ENCODE results near the gene MYBBP1A.

Gene MYBBP1A

DNA sequence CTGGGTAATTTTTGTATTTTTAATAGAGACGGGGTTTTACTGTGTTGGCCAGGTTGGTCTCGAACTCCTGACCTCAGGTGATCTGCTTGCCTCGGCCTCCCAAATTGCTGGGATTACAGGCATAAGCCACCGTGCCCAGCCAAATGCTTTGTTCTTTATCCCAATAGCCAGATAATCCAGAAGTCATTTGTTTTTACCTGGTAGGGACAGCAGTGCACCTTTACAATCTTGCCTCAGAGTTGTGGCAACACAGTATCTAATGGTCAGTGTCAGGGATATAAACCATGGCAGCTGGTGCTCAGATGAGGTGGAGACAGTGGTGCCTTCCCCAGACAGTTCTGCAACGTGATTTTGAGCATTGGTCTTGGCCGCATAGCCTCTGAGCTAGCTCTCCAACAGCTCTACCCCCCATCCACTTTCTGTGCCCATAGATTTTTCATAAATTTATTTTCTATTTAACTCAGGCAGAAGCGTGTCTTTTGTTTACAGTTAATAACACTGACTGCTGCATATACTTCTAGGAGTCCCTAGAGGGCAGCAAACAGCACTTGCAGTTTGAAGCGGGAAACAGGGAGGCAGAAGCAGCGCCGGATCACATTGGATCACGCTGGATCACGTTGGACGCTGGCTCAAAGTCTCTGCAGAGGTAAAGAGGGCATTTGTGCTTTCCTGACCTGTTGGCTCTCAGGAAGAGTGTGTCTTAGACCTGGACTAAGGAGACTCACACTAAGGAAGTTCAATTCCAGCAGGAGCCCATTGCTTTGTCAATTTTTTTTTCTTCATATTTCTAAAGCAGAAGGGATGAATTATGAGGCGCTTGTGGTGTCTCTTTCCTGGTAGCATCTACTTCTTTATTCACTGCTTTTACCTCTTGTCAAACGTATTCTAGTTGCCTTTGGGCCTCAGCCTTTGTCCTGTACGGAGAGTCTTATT is 10.3 kb upstream of the MYBBP1A start:
- peak; percentile 68 for DNase-seq

- DNase-seq, result no peak
Measured at GRCh38 chr17:4562015-4562969, 7.1 kb upstream of the MYBBP1A start.

DNA sequence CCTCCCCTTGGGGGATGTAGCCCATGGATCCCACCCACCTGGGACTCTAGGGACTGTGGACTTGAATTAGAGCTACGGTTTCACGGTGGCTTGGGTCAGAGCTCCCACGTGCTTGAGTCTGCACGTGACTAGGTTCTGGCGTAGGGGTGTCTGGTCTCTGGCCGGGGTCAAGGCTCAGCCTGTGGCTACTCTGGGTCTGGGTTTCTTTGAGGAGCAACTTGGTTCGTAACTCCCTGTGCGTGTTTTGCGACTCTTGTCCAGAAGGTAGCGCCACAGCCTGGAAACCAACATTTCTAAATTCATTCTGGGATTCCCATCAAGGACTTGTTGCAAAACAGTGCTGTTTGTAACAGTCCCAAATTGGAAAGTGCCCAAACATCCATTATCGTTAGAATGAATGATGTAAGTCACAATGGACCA is 5.7 kb upstream of the MYBBP1A start:
- DNase-seq, result no peak

DNA sequence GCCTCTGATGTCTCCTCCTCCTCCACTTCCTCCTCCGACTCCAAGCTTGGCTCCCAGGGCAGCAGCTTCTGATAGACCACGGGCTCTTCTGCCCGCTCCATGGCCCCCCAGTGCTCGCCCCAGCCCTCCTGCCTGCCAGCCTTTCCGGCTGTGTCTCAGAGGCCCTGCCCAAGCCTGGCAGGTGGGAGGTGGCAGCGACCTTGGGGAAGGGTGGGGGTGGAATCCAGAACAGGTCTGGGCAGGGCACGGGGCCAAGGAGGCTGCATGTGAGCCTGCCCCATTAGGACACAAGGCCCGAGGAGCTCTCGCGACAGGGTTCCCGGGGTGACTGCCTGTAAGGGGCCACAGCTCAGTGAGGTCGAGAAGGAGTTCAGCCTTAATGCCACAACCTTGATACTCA is 5.2 kb upstream of the MYBBP1A start, which contains the start of gene GGT6:
GGT6 (minus strand) TSS at position 157 of the 400 bp plus-strand sequence; CDS start at position 101, 56 bp downstream.
- DNase-seq, result no peak

GRCh38 chr17:4559966-4560365 is 4.8 kb upstream of the MYBBP1A start:
- DNase-seq, result no peak

DNA sequence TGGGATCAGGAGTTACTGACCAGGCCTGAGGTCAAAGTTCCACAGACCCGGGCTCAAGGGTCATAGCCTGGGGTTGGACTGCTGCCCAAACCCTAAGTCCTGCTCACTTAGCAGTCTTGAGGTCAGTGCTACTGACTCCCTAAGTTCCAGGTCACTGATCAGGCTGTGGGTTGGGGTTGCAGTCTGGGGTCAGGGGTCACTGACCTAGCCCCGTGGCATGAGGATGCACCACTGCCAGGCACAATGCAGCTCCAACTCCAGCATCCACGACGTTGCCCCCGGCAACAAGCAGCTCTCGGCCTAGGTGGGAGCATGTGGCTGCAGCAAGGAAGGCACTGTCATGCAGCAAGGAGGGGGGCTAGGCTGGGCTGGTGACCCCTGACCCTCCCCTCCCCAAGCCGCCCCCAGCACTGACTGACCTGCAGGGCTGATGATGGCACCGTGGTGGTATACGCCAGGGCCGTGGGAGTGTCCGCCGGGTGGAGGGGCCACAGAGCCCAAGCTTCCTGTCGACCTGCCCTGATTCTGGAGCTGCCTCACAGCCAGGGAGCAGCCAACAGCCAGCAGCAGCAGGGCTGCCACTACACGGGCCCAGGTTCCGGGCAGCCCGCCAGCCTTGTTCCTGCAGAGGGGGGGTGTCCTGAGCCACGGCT is 4.1 kb upstream of the MYBBP1A start:
- no peak for DNase-seq

DNA sequence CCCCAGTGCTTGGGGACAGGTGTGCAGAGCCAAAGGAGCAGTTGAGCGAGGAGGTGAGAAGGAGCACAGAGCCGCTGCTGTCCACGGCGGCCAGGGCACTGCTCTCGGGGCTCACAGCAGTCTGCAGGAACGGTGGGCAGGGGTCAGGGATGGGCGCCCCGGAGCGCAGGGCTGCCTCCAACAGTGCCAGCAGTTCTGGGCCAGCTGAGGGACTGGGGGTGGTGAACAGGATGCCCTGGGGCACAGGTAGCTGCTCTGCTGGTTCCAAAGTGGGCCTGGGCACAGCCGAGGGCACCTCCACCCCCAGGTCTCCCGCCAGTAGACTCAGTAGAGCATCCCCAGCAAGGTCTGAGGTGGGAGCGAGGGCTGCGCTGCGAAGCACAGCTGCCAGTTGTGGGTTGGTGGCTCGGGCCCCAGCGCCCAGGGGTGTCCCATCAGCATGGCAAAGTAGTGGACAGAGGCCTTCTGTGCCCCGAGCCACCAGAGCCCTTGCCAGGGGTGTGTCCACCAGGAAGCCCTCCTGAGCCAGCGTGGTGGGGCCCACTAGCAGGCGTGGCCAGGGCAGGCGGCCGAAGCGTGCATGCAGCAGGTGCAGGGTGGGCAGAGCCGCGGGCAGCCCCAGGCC is 3.3 kb upstream of the MYBBP1A start:
- no peak for DNase-seq

DNA sequence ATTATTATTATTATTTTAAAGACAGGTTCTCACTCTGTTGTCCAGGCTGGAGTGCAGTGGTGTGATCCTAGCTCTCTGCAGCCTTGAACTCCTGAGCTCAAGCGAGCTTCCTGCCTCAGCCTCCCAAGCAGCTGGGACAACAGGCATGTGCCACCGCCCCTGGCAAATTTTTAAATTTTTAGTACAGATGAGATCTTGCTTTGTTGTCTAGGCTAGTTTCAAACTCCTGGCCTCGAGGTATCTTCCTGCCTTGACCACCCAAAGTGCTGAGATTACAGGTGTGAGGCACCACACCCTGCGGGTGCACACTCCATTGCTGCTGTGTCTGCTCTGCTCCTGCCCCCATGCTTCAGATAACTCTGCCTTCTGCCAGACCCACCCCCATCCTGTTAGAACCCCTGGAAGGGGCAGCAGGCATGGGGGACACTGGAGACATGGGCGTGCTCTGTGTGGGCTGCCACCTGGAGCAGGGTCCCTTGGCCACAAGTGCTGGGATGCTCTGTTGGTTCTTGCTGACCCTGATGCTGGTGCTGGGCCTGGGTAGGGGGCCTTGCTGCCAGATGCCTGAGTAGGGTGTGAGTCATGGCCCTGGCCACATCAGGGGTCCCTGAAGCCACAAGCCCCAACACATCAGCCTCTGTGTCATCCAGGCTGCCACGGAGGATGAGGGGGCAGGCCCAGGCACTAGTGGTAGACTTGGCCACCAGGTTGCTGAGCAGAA is 2.6 kb upstream of the MYBBP1A start:
- no peak for DNase-seq

DNA sequence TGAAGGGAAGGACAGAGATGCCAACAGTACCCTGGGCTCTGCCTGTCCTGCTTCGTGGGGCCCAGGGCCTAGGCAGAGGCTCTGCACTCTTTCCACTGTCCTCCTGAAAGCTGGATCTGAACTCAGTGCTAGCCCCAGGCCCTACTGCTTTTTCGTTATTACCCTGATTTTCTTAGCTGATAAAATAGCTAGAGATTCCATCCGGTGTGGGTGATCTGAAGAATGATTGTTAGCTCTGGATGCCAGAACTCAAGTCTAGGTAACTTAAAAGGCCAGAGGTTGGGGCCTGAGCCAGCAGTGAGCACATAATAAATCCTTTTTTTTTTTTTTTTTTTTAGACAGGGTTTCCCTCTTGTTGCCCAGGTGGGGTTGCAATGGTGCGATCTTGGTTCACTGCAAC is 1.8 kb upstream of the MYBBP1A start:
- no peak for DNase-seq

DNA sequence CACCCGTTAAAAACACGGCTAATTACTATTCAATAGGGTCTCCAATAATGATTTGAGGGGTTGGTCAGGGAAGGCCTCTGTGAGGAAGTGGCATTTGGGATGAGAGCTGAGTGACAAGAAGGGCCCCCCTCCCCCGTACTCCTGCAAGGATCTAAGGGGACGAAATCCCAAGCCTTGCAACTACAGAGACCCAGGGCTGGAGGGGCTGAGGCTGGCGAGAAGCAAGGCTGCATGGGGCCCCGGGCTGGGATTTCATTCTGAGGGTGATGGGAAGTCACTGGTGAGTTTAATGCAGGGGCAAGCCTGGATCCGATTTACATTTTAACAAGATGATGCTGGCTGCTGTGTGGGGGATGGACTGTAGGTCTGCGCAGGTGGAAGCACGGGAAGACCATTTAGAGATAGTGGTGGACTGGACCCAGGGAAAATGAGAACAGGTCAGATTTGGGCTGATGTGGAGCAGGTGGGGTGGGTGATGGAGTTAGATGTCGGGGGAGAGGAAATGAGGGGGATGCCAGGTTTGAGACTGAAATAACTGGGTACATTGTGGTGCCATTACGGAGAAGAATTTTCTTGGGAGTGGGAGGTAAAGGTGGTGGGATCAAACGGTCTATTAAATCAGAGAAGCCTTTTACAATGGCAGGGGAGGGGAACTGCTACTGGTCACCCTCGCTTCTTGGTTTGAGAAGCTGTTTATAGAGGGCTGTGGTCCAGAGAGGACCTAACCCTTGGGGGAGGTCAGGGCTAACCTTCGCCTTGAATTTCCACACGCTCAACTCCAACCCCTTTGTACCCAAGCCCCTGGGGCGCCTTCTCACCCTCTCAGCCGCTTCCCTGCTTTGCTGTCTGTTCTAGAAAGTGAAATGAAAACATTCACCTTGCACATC is 932 bp upstream of the MYBBP1A start:
- no peak for DNase-seq

GRCh38 chr17:4554441-4554996 is 665 bp downstream of the MYBBP1A start:
- no peak for DNase-seq

DNA sequence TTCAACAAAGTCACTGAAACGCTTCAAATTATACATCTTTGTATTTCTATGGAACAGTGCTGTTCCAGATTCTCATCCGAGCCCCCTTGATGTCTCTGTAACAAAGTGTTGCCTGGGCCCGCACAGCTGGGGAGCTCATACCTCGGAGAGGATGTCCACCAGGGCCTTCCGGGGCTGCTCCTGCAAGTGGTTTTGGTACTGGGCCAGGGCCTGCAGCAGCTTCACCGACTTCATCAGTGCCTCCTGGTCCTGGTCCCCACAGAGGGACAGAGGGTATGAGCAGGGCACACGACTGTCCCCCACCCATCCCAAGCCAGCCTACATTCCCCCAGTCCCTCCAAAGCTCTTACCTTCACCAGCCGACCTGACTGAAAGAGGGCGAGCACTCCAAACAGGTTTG is 1.5 kb downstream of the MYBBP1A start:
- no peak for DNase-seq

GRCh38 chr17:4551796-4552525 is 3.2 kb downstream of the MYBBP1A start:
- no peak for DNase-seq

DNA sequence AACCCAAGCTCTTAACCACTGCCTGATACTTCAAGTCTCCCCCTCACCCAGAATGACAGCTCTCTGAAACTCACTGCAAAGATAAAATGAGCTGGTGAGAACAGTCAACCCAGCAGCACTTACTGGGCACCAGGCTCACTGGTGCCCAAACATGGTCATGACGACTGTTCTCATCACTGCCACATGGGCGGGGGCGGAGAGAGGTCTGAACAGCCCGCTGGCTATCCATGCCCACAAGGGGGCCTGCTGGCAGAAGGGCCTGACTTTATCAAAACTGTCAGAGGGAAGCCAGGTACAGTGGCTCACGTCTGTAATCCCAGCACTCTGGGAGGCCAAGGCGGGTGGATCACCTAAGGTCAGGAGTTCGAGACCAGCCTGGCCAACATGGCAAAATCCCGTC is 4.0 kb downstream of the MYBBP1A start:
- DNase-seq, result no peak

DNA sequence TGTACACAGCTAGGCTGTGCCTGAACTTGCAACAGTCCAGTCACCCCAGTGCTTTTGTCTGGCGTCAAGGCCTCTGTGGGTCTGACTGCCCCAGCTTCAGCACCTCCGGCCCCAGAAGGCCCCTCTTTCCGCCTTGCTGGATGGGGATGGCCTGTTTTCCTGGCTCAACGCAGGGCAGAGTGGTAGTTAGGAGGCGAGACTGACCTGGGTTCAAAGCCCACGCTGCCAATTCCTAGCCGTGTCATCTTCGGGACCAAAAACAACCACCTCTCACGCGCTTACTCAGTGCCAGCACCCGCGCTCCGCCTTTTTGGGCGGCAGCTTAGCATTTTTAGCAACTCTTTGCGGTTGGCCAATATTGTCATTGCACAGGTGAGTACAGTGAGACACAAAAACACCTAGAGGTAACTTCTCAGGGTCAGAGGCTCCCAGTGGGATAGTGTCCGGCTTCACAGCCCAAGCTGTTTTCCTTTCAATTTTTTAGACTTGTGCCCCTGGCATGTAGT is 4.6 kb downstream of the MYBBP1A start:
- no peak for DNase-seq

- no peak for DNase-seq
Measured at GRCh38 chr17:4549781-4550533, 5.2 kb downstream of the MYBBP1A start.

GRCh38 chr17:4548721-4549531 is 6.3 kb downstream of the MYBBP1A start:
- no peak for DNase-seq

DNA sequence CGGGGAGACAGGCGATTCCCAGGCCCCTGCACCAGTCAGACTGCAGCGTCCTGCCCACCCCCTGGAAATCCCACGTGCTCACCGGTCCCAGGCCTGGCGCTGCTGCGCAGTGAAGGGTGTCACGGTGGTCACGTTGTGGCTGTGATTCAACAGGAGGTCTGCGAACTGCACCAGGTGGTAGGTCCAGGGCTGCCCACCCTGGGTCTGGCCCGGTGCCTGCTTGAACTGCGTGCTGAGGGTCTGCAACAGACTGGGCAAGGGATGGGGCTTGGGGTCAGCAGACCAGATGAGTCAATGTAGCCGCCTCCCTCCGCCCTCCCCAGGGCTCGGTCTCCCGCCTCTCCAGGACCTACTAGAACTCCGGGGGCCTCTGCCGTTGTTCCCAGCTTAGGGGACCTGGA is 7.1 kb downstream of the MYBBP1A start:
- no peak for DNase-seq

All from CD4-positive, alpha-beta T cell treated with Interleukin-10 for 1 hour (primary cell).